HEK293 (cell line): ENCODE measurements around the gene P3H4.
A peak's percentile ranks its signal among the peaks of the same experiment; 100 is the strongest.

Source experiments
- GLIS2 ChIP-seq: fragments of 450-650 bp; formaldehyde crosslinking; IDR thresholded peaks from 2 replicates; pipeline ENCODE4 v1.5.1; 2016; ENCODE audit warnings: missing biosample characterization, missing genetic modification characterization
- KLF1 ChIP-seq: fragments of 450-650 bp; formaldehyde crosslinking; IDR thresholded peaks from 2 replicates; pipeline ENCODE4 v1.5.1; 2016; ENCODE audit warnings: missing biosample characterization, missing genetic modification characterization
- MEIS1 ChIP-seq: sonication (generic); formaldehyde crosslinking; IDR thresholded peaks from 2 replicates; pipeline ENCODE4 v1.8.1; 2022; ENCODE audit warnings: missing genetic modification reagents, mild to moderate bottlenecking, borderline replicate concordance
- MZF1 ChIP-seq: fragments of 450-650 bp; formaldehyde crosslinking; IDR thresholded peaks from 2 replicates; pipeline ENCODE4 v1.5.1; 2017; ENCODE audit warnings: missing biosample characterization, missing genetic modification characterization, borderline replicate concordance
- TRIM28 ChIP-seq: IDR thresholded peaks from 2 replicates; pipeline ENCODE4 v1.6.1; 2011; ENCODE audit warnings: low read length, control low read depth, borderline replicate concordance
- ZBTB21 ChIP-seq: fragments of 450-650 bp; formaldehyde crosslinking; IDR thresholded peaks from 2 replicates; pipeline ENCODE4 v1.5.1; 2017; ENCODE audit warnings: missing biosample characterization, missing genetic modification characterization
- ZFP3 ChIP-seq: fragments of 450-650 bp; formaldehyde crosslinking; IDR thresholded peaks from 2 replicates; pipeline ENCODE4 v1.5.1; 2016; ENCODE audit warnings: low read depth, missing biosample characterization, missing genetic modification characterization
- ZNF112 ChIP-seq: fragments of 450-650 bp; formaldehyde crosslinking; IDR thresholded peaks from 2 replicates; pipeline ENCODE4 v1.5.0; 2017; ENCODE audit warnings: missing biosample characterization, missing genetic modification characterization
- ZNF121 ChIP-seq: fragments of 450-650 bp; formaldehyde crosslinking; IDR thresholded peaks from 2 replicates; pipeline ENCODE4 v1.5.1; 2016; ENCODE audit warnings: missing biosample characterization, missing genetic modification characterization
- ZNF140 ChIP-seq: fragments of 450-650 bp; formaldehyde crosslinking; IDR thresholded peaks from 2 replicates; pipeline ENCODE4 v1.5.1; 2016; ENCODE audit warnings: missing biosample characterization, missing genetic modification characterization
- ZNF169 ChIP-seq: fragments of 450-650 bp; formaldehyde crosslinking; IDR thresholded peaks from 2 replicates; pipeline ENCODE4 v1.5.1; 2016; ENCODE audit warnings: missing biosample characterization, missing genetic modification characterization
- ZNF18 ChIP-seq: fragments of 450-650 bp; formaldehyde crosslinking; IDR thresholded peaks from 2 replicates; pipeline ENCODE4 v1.5.1; 2016; ENCODE audit warnings: missing biosample characterization, missing genetic modification characterization
- ZNF214 ChIP-seq: fragments of 450-650 bp; formaldehyde crosslinking; IDR thresholded peaks from 2 replicates; pipeline ENCODE4 v1.5.1; 2017; ENCODE audit warnings: missing biosample characterization, mild to moderate bottlenecking, missing genetic modification characterization, borderline replicate concordance
- ZNF292 ChIP-seq: fragments of 450-650 bp; formaldehyde crosslinking; IDR thresholded peaks from 2 replicates; pipeline ENCODE4 v1.5.1; 2016; ENCODE audit warnings: low read depth, missing biosample characterization, missing genetic modification characterization, borderline replicate concordance
- ZNF398 ChIP-seq: fragments of 450-650 bp; formaldehyde crosslinking; IDR thresholded peaks from 2 replicates; pipeline ENCODE4 v1.5.1; 2017; ENCODE audit warnings: missing biosample characterization, missing genetic modification characterization
- ZNF426 ChIP-seq: fragments of 450-650 bp; formaldehyde crosslinking; IDR thresholded peaks from 2 replicates; pipeline ENCODE4 v1.5.1; 2017; ENCODE audit warnings: missing biosample characterization, missing genetic modification characterization, mild to moderate bottlenecking, inconsistent platforms, moderate library complexity
- ZNF449 ChIP-seq: fragments of 450-650 bp; formaldehyde crosslinking; IDR thresholded peaks from 2 replicates; pipeline ENCODE4 v1.5.1; 2017; ENCODE audit warnings: missing biosample characterization, mild to moderate bottlenecking, missing genetic modification characterization, moderate library complexity
- ZNF473 ChIP-seq: fragments of 450-650 bp; formaldehyde crosslinking; IDR thresholded peaks from 2 replicates; pipeline ENCODE4 v1.5.1; 2017; ENCODE audit warnings: missing biosample characterization, missing genetic modification characterization
- ZNF549 ChIP-seq: fragments of 450-650 bp; IDR thresholded peaks from 2 replicates; pipeline ENCODE4 v1.5.1; 2018; ENCODE audit warnings: missing biosample characterization, missing genetic modification characterization, mild to moderate bottlenecking, inconsistent platforms, moderate library complexity
- ZNF776 ChIP-seq: fragments of 450-650 bp; formaldehyde crosslinking; IDR thresholded peaks from 2 replicates; pipeline ENCODE4 v1.5.0; 2017; ENCODE audit warnings: missing biosample characterization, missing genetic modification characterization, borderline replicate concordance
- ZNF843 ChIP-seq: fragments of 450-650 bp; formaldehyde crosslinking; IDR thresholded peaks from 2 replicates; pipeline ENCODE4 v1.5.1; 2016; ENCODE audit warnings: missing biosample characterization, missing genetic modification characterization
- ZSCAN16 ChIP-seq: fragments of 450-650 bp; formaldehyde crosslinking; IDR thresholded peaks from 2 replicates; pipeline ENCODE4 v1.5.1; 2016; ENCODE audit warnings: missing biosample characterization, missing genetic modification characterization
- ZSCAN30 ChIP-seq: fragments of 450-650 bp; IDR thresholded peaks from 2 replicates; pipeline ENCODE4 v1.5.1; 2018; ENCODE audit warnings: missing biosample characterization, mild to moderate bottlenecking, missing genetic modification characterization, moderate library complexity
- TF ChIP-seq, protein P1 (sequence below): fragments of 450-650 bp; formaldehyde crosslinking; IDR thresholded peaks from 2 replicates; pipeline ENCODE4 v1.5.1; 2016; ENCODE audit warnings: missing biosample characterization, missing genetic modification characterization
- TF ChIP-seq, protein P2 (sequence below): fragments of 450-650 bp; formaldehyde crosslinking; IDR thresholded peaks from 2 replicates; pipeline ENCODE4 v1.5.1; 2016; ENCODE audit warnings: missing biosample characterization, missing genetic modification characterization
- TF ChIP-seq, protein P3 (sequence below): fragments of 450-650 bp; formaldehyde crosslinking; IDR thresholded peaks from 2 replicates; pipeline ENCODE4 v1.5.1; 2016; ENCODE audit warnings: missing biosample characterization, missing genetic modification characterization, borderline replicate concordance
- TF ChIP-seq, protein P4 (sequence below): fragments of 450-650 bp; IDR thresholded peaks from 2 replicates; pipeline ENCODE4 v1.5.1; 2018; ENCODE audit warnings: missing biosample characterization, mild to moderate bottlenecking, missing genetic modification characterization

The P3H4 gene

GRCh38 chr17:41786227-41787020 is 25.3 kb downstream of the P3H4 start, which contains the start of gene JUP (continued):
- TF ChIP-seq ZNF473 (tag by site-specific recombination) (no peak), ZNF426 (tag by site-specific recombination) (no peak), ZNF776 (tag by site-specific recombination) (no peak), ZSCAN16 (tag by site-specific recombination) (no peak), ZNF121 (tag by site-specific recombination) (no peak), TRIM28 (no peak), ZNF140 (tag by site-specific recombination) (no peak), ZNF169 (tag by site-specific recombination) (no peak), ZBTB21 (tag by site-specific recombination) (no peak), ZNF292 (no peak), GLIS2 (tag by site-specific recombination) (peak; percentile 61; the same call in 1 of the 2 replicates), ZFP3 (no peak), ZNF112 (tag by site-specific recombination) (no peak), ZNF549 (tag by site-specific recombination) (no peak), MZF1 (tag by site-specific recombination) (no peak), ZNF18 (tag by site-specific recombination) (no peak), ZNF214 (tag by site-specific recombination) (no peak), KLF1 (tag by site-specific recombination) (peak; percentile 74), ZNF449 (tag by site-specific recombination) (no peak), ZSCAN30 (peak; percentile 94), ZNF398 (tag by site-specific recombination) (peak; percentile 44; the same call in 1 of the 2 replicates), MEIS1 (CRISPR knock-in tag) (no peak), ZNF843 (tag by site-specific recombination) (no peak)
- TF ChIP-seq, protein P1, sequence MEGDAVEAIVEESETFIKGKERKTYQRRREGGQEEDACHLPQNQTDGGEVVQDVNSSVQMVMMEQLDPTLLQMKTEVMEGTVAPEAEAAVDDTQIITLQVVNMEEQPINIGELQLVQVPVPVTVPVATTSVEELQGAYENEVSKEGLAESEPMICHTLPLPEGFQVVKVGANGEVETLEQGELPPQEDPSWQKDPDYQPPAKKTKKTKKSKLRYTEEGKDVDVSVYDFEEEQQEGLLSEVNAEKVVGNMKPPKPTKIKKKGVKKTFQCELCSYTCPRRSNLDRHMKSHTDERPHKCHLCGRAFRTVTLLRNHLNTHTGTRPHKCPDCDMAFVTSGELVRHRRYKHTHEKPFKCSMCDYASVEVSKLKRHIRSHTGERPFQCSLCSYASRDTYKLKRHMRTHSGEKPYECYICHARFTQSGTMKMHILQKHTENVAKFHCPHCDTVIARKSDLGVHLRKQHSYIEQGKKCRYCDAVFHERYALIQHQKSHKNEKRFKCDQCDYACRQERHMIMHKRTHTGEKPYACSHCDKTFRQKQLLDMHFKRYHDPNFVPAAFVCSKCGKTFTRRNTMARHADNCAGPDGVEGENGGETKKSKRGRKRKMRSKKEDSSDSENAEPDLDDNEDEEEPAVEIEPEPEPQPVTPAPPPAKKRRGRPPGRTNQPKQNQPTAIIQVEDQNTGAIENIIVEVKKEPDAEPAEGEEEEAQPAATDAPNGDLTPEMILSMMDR (tag by site-specific recombination): peak; percentile 40
- TF ChIP-seq, protein P2, sequence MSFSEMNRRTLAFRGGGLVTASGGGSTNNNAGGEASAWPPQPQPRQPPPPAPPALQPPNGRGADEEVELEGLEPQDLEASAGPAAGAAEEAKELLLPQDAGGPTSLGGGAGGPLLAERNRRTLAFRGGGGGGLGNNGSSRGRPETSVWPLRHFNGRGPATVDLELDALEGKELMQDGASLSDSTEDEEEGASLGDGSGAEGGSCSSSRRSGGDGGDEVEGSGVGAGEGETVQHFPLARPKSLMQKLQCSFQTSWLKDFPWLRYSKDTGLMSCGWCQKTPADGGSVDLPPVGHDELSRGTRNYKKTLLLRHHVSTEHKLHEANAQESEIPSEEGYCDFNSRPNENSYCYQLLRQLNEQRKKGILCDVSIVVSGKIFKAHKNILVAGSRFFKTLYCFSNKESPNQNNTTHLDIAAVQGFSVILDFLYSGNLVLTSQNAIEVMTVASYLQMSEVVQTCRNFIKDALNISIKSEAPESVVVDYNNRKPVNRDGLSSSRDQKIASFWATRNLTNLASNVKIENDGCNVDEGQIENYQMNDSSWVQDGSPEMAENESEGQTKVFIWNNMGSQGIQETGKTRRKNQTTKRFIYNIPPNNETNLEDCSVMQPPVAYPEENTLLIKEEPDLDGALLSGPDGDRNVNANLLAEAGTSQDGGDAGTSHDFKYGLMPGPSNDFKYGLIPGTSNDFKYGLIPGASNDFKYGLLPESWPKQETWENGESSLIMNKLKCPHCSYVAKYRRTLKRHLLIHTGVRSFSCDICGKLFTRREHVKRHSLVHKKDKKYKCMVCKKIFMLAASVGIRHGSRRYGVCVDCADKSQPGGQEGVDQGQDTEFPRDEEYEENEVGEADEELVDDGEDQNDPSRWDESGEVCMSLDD (tag by site-specific recombination): no peak
- TF ChIP-seq, protein P3, sequence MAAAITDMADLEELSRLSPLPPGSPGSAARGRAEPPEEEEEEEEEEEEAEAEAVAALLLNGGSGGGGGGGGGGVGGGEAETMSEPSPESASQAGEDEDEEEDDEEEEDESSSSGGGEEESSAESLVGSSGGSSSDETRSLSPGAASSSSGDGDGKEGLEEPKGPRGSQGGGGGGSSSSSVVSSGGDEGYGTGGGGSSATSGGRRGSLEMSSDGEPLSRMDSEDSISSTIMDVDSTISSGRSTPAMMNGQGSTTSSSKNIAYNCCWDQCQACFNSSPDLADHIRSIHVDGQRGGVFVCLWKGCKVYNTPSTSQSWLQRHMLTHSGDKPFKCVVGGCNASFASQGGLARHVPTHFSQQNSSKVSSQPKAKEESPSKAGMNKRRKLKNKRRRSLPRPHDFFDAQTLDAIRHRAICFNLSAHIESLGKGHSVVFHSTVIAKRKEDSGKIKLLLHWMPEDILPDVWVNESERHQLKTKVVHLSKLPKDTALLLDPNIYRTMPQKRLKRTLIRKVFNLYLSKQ (tag by site-specific recombination): no peak
- TF ChIP-seq, protein P4, sequence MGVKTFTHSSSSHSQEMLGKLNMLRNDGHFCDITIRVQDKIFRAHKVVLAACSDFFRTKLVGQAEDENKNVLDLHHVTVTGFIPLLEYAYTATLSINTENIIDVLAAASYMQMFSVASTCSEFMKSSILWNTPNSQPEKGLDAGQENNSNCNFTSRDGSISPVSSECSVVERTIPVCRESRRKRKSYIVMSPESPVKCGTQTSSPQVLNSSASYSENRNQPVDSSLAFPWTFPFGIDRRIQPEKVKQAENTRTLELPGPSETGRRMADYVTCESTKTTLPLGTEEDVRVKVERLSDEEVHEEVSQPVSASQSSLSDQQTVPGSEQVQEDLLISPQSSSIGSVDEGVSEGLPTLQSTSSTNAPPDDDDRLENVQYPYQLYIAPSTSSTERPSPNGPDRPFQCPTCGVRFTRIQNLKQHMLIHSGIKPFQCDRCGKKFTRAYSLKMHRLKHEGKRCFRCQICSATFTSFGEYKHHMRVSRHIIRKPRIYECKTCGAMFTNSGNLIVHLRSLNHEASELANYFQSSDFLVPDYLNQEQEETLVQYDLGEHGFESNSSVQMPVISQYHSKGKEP (tag by site-specific recombination): 0 out of 2 replicates have a peak, but pooled peaks have one; percentile 15
